ENCODE measurements around the gene HAGHL.

The HAGHL gene

GRCh38 chr16:721765-722540, 5.0 kb upstream of the HAGHL start:
- DNase-seq = no peak

GRCh38 chr16:722835-723633, 3.9 kb upstream of the HAGHL start:
- no peak for DNase-seq

GRCh38 chr16:723695-724094, 3.2 kb upstream of the HAGHL start:
- DNase-seq = no peak

GRCh38 chr16:724188-725040, 2.5 kb upstream of the HAGHL start:
- DNase-seq = no peak

GRCh38 chr16:725041-725376, 1.9 kb upstream of the HAGHL start:
- DNase-seq = no peak

- DNase-seq = no peak
Observed at GRCh38 chr16:725463-726187, 1.3 kb upstream of the HAGHL start.

GRCh38 chr16:726188-726437, 793 bp upstream of the HAGHL start:
- no peak for DNase-seq

- DNase-seq = no peak
Observed at GRCh38 chr16:727291-727977, 528 bp downstream of the HAGHL start.

GRCh38 chr16:728131-728889, 1.4 kb downstream of the HAGHL start:
- DNase-seq = peak in 12 of 14 donors; percentile 26 to 71 (median 63)

GRCh38 chr16:728890-729744, 2.2 kb downstream of the HAGHL start:
- DNase-seq = no peak

GRCh38 chr16:729768-730665, 3.1 kb downstream of the HAGHL start:
- DNase-seq = no peak

- DNase-seq = no peak
Observed at GRCh38 chr16:730666-731509, 4.0 kb downstream of the HAGHL start.

GRCh38 chr16:732332-732731, 5.4 kb downstream of the HAGHL start:
- no peak for DNase-seq

GRCh38 chr16:732936-733335, 6.0 kb downstream of the HAGHL start:
- no peak for DNase-seq

- no peak for DNase-seq
Observed at GRCh38 chr16:733382-734207, 6.7 kb downstream of the HAGHL start.

GRCh38 chr16:734208-734980, 7.5 kb downstream of the HAGHL start:
- DNase-seq = no peak
